Right lobe of liver (tissue), 6 donors: ENCODE results near the gene BICC1. TPM values are rescaled to one million over a fixed set of nuclear protein-coding genes. Genes with fewer than 3 reads are reported as not detected.

ENCODE experiments used
- ATAC-seq, 4 donors: fragments of 200-7000 bp; cut with Tn5 transposase; one replicate each; pipeline ENCODE4 v1.9.1; 2020; ENCODE audit warnings: mild to moderate bottlenecking in 4 of 4, moderate library complexity in 4 of 4
- DNase-seq, 3 donors: peaks; one replicate each; pipeline ENCODE4 v3.0.0-alpha.2; 2020
- H3K27ac ChIP-seq, 3 donors: fragments of 200-600 bp; one replicate each; pipeline ENCODE4 v1.8.0; 2022
- H3K27me3 ChIP-seq, 2 donors: fragments of 200-600 bp; one replicate each; pipeline ENCODE4 v1.8.0; 2022
- H3K36me3 ChIP-seq, 4 donors: fragments of 200-600 bp; sonication (generic) in 1 of 4; one replicate each; pipeline versions ENCODE4 v1.5.1 to v1.8.0; 2017 to 2022; ENCODE audit warnings: control low read depth in 1 of 4
- H3K4me1 ChIP-seq, 4 donors: fragments of 200-600 bp; sonication (generic) in 1 of 4; one replicate each; pipeline versions ENCODE4 v1.5.1 to v1.8.0; 2017 to 2022; ENCODE audit warnings: control low read depth in 1 of 4
- H3K4me3 ChIP-seq, 3 donors: fragments of 200-600 bp; one replicate each; pipeline ENCODE4 v1.8.0; 2022
- H3K9me3 ChIP-seq, 4 donors: fragments of 200-600 bp; sonication (generic) in 1 of 4; one replicate each; pipeline versions ENCODE4 v1.5.1 to v1.8.0; 2017 to 2022; ENCODE audit warnings: control low read depth in 1 of 4
- CTCF ChIP-seq, 4 donors: fragments of 200-600 bp in 3 of 4; fragments of 450-650 bp in 1 of 4; IDR thresholded peaks; one replicate each; pipeline versions ENCODE4 v1.5.1 to v1.8.0; 2016 to 2022; ENCODE audit warnings: antibody characterized with exemption in 4 of 4, mild to moderate bottlenecking in 2 of 4
- POLR2A ChIP-seq: fragments of 450-650 bp; IDR thresholded peaks from one replicate; pipeline ENCODE4 v1.6.1; 2017; ENCODE audit warnings: antibody characterized with exemption, mild to moderate bottlenecking
- WGBS: methylation state at CpG from one replicate; pipeline ENCODE4 v1.1.6; 2018; ENCODE audit warnings: low coverage, low lambda C conversion rate; ENCODE audit not compliant: insufficient coverage; ENCODE audit errors: missing lambda C conversion rate; 5-methylcytosine and 5-hydroxymethylcytosine counted together
- intact Hi-C, 2 donors: fragments of 100-400 bp; cut with DNase I; formaldehyde crosslinking; loops; one replicate each; pipeline versions ENCODE4 v1.11.2 to v1.14.1; 2022
- total RNA-seq, 6 experiments: library from RNA; depleted of rRNA in 2 of 6; stranded (reverse); fragments of >200 nt in 2 of 6; fragmentation: NEBNext Ultra II Directional in 3 of 6; extraction: Animal tissue kit (Norgen Biotek cat#: 25700) in 3 of 6; gene quantifications; one replicate each; pipeline versions ENCODE4 v1.1.0 to v1.2.4, GENCODE V29; 2016 to 2023
- donor health status: DM: no; HTN: yes; CAD: no.
- donor health status: DM: no; HTN: no; CAD: no.
- donor health status: DM: no; HTN: no; CAD: no.
- donor health status: DM: no; HTN: yes; CAD: no.
- donor health status: DM: no; HTN: yes; CAD: no.

The BICC1 gene
- total RNA-seq, 6 experiments from 2014 or later, result 1.2 to 9.0 (median 2.3) TPM

- no peak overlapping the region for H3K4me3 ChIP-seq
- H3K4me1 ChIP-seq, result peaks cover 0 to 7% (median 0%) of the 10 kb centered on the region in 4 donors
- H3K36me3 ChIP-seq, result no peaks in the 10 kb centered on the region
- 72% methylated on average over 8 of the region's 8 CpGs for WGBS
- no peaks in the 10 kb centered on the region for H3K9me3 ChIP-seq
- intact Hi-C loops, result no loop called here
- TF ChIP-seq CTCF (IDR thresholded peaks at IDR 0.05) (no peak), POLR2A (no peak)
- H3K27ac ChIP-seq, result no peak overlapping the region
- ATAC-seq (no peak), DNase-seq (no peak)
- no peaks in the 10 kb centered on the region for H3K27me3 ChIP-seq
Observed at GRCh38 chr10:58644311-58644710, 131.6 kb downstream of the BICC1 start.

GRCh38 chr10:58645416-58646146 is 132.9 kb downstream of the BICC1 start:
- ATAC-seq (no peak), DNase-seq (no peak)
- TF ChIP-seq CTCF (IDR thresholded peaks at IDR 0.05), result no peak
- no peak for TF ChIP-seq POLR2A
- Histone ChIP-seq H3K36me3 (no peaks in the 10 kb centered on the region), H3K27me3 (no peaks in the 10 kb centered on the region), H3K27ac (no peak overlapping the region), H3K9me3 (no peaks in the 10 kb centered on the region), H3K4me1 (peaks cover 0 to 7% (median 0%) of the 10 kb centered on the region in 4 donors), H3K4me3 (no peak overlapping the region)
- intact Hi-C loops, result no loop called here
- WGBS, result 70% methylated on average over 8 of the region's 8 CpGs

- intact Hi-C loops, result no loop called here
- Histone ChIP-seq H3K36me3 (no peaks in the 10 kb centered on the region), H3K27me3 (no peaks in the 10 kb centered on the region), H3K4me1 (no peaks in the 10 kb centered on the region), H3K9me3 (no peaks in the 10 kb centered on the region), H3K27ac (no peak overlapping the region), H3K4me3 (no peak overlapping the region)
- no peak for TF ChIP-seq CTCF (IDR thresholded peaks at IDR 0.05)
- TF ChIP-seq POLR2A, result no peak
- DNase-seq (no peak), ATAC-seq (no peak)
- WGBS, result 70% methylated on average over 4 of the region's 4 CpGs
Observed at GRCh38 chr10:58647376-58648112, 134.9 kb downstream of the BICC1 start.

- DNase-seq (no peak), ATAC-seq (no peak)
- TF ChIP-seq CTCF (IDR thresholded peaks at IDR 0.05), result no peak
- no peak for TF ChIP-seq POLR2A
- intact Hi-C loops, result no loop called here
- no peaks in the 10 kb centered on the region for H3K9me3 ChIP-seq
- H3K4me1 ChIP-seq, result no peaks in the 10 kb centered on the region
- H3K27me3 ChIP-seq, result no peaks in the 10 kb centered on the region
- H3K36me3 ChIP-seq, result no peaks in the 10 kb centered on the region
- no peak overlapping the region for H3K4me3 ChIP-seq
- H3K27ac ChIP-seq, result no peak overlapping the region
- WGBS, result 59% methylated on average over 3 of the region's 3 CpGs
Observed at GRCh38 chr10:58648131-58648530, 135.5 kb downstream of the BICC1 start.
